D721Med (cell line): ENCODE results near the gene PAQR5.
"Not testable (repeated sequence)": the region's sequence is repeated elsewhere in the genome, so short reads cannot be mapped to it uniquely, and the experiment has no call there.

Source experiments
- DNase-seq: peaks from one replicate; pipeline ENCODE4 v3.0.0; 2011; ENCODE audit warnings: low spot score; ENCODE audit not compliant: insufficient read length
- FAIRE-seq: peaks from 2 replicates; lab custom pipeline; 2011; peaks lifted over from hg19 to GRCh38; lab: Jason Lieb, UNC
- CTCF ChIP-seq: IDR thresholded peaks from 2 replicates; pipeline ENCODE4 v1.5.1; 2012; ENCODE audit warnings: mild to moderate bottlenecking, control low read depth; ENCODE audit not compliant: insufficient read depth; ENCODE audit errors: missing control alignments

PAQR5 gene

GRCh38 chr15:69293741-69294615 lies 4.7 kb upstream of the PAQR5 start:
- TF ChIP-seq CTCF: no peak
- no peak for FAIRE-seq
- no peak for DNase-seq

- FAIRE-seq (no peak), DNase-seq (no peak)
- no peak for TF ChIP-seq CTCF
Observed at GRCh38 chr15:69296606-69297005, 2.1 kb upstream of the PAQR5 start.

- DNase-seq (no peak), FAIRE-seq (no peak)
- no peak for TF ChIP-seq CTCF
Observed at GRCh38 chr15:69297642-69298353, 914 bp upstream of the PAQR5 start.

GRCh38 chr15:69298354-69298696 lies 387 bp upstream of the PAQR5 start:
- no peak for DNase-seq
- TF ChIP-seq CTCF: no peak
- no peak for FAIRE-seq

- FAIRE-seq: no peak
- no peak for TF ChIP-seq CTCF
- DNase-seq: no peak
Observed at GRCh38 chr15:69299451-69299886, 757 bp downstream of the PAQR5 start.

- FAIRE-seq: no peak
- no peak for TF ChIP-seq CTCF
- no peak for DNase-seq
Observed at GRCh38 chr15:69299943-69300588, 1.4 kb downstream of the PAQR5 start.

- DNase-seq, FAIRE-seq: not testable (repeated sequence)
Observed at GRCh38 chr15:69301101-69301500, 2.4 kb downstream of the PAQR5 start.

- not testable (repeated sequence) for DNase-seq, FAIRE-seq
Observed at GRCh38 chr15:69302087-69302486, 3.4 kb downstream of the PAQR5 start.
